Small intestine (tissue), 7 donors: ENCODE results near the gene ANHX. TPM values are rescaled to one million over a fixed set of nuclear protein-coding genes. Genes with fewer than 3 reads are reported as not detected.

Source experiments
- DNase-seq, 2 donors: peaks; one replicate each; pipeline versions ENCODE4 v3.0.0 to v3.0.0-alpha.2; 2013
- FAIRE-seq: peaks from 2 replicates; lab custom pipeline; 2012; peaks lifted over from hg19 to GRCh38; lab: Jason Lieb, UNC
- H3K27ac ChIP-seq, 3 donors: one replicate each; pipeline ENCODE4 v1.5.1; 2013; ENCODE audit warnings: low read length in 2 of 3, mild to moderate bottlenecking in 2 of 3, control low read depth in 1 of 3, inconsistent platforms in 1 of 3, low read depth in 1 of 3, moderate library complexity in 1 of 3
- H3K27me3 ChIP-seq, 3 donors: one replicate each; pipeline ENCODE4 v1.6.1; 2013; ENCODE audit warnings: low read length in 3 of 3, inconsistent platforms in 1 of 3; ENCODE audit not compliant: control insufficient read depth in 3 of 3, insufficient read depth in 3 of 3
- H3K36me3 ChIP-seq, 3 donors: one replicate each; pipeline ENCODE4 v1.6.1; 2013; ENCODE audit warnings: low read length in 3 of 3, inconsistent platforms in 1 of 3, low read depth in 1 of 3, mild to moderate bottlenecking in 1 of 3, moderate library complexity in 1 of 3; ENCODE audit not compliant: control insufficient read depth in 3 of 3, insufficient read depth in 2 of 3
- H3K4me1 ChIP-seq, 3 donors: one replicate each; pipeline ENCODE4 v1.6.1; 2013; ENCODE audit warnings: low read length in 2 of 3, inconsistent platforms in 1 of 3, low read depth in 1 of 3, mild to moderate bottlenecking in 1 of 3, moderate library complexity in 1 of 3; ENCODE audit not compliant: control insufficient read depth in 3 of 3, insufficient read depth in 2 of 3
- H3K4me3 ChIP-seq, 3 donors: one replicate each; pipeline ENCODE4 v1.5.1; 2013; ENCODE audit warnings: low read length in 3 of 3, control low read depth in 1 of 3, inconsistent platforms in 1 of 3, low read depth in 1 of 3, mild to moderate bottlenecking in 1 of 3, moderate library complexity in 1 of 3
- H3K9me3 ChIP-seq, 2 donors: one replicate each; pipeline ENCODE4 v1.6.1; 2013; ENCODE audit warnings: low read depth in 1 of 2, low read length in 1 of 2; ENCODE audit not compliant: control insufficient read depth in 2 of 2, insufficient read depth in 1 of 2
- WGBS, 3 donors: extraction: QIAGEN DNeasy Blood & Tissue Kit; methylation state at CpG; one replicate each; pipeline ENCODE4 v1.1.7; 2013; 5-methylcytosine and 5-hydroxymethylcytosine counted together
- polyA plus RNA-seq, 4 donors: library from polyadenylated mRNA; stranded (reverse) in 3 of 4; unstranded in 1 of 4; fragments of 200-250 nt in 3 of 4; fragments of 120-200 nt in 1 of 4; gene quantifications; one replicate each; pipeline versions ENCODE4 v1.2.1 to v1.2.3, GENCODE V29; 2013
- donor health status: healthy with polysubstance abuse.
- donor health status: control.
- donor health status: control.
- donor health status: Bipolar disorder and iron deficiency.
- donor health status: healthy.

Gene ANHX
- polyA plus RNA-seq, 4 donors = not detected

DNA sequence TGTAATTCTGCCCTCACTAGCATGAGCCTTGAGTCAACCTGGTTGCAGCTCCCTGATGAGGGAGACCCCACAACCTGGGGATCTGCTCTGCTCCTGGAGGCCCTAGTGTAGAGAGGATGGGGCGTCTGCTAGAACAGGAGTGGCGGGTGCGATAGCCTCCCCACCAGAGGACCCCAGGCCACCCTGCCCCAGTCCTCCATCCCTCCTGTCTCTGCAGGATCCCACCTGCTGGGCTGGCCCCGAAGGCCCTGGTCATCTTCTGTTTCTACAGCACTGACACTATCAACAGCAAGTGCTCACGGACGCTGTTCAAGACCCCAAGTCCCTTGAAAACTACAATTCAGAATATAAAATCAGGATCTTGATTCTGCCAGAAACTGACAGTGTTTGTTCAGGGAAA lies 15.2 kb downstream of the ANHX start:
- FAIRE-seq (no peak), DNase-seq (no peak)
- Histone ChIP-seq H3K27me3 (no peaks in the 10 kb centered on the region), H3K4me3 (no peak overlapping the region), H3K36me3 (no peaks in the 10 kb centered on the region), H3K9me3 (peaks cover 7 to 82% of the 10 kb centered on the region in 2 donors), H3K4me1 (no peaks in the 10 kb centered on the region), H3K27ac (no peak overlapping the region)
- 90 to 93% (median 91%) methylated on average over 5 to 6 of the region's 6 CpGs for WGBS, 3 donors

DNA sequence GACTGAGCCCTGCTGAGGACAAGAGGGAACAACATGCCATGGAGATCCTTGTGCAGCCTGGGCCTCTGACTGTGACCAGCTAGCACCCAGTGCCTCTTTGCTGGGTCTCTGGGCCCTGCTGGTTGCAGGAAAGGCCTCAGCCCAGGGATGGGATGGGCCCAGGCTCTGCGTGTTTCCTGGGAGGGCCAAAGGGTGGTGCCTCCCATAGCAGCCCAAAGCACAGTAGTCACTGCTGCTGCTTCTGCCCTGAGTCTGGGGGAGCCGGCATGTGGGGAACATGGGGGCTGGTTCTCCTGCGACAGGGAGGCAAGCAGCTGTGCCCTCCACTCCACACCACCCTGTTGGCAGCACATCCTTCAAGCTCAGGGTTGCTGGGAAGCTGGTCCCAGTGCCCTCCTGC lies 18.5 kb downstream of the ANHX start:
- H3K27ac ChIP-seq = no peak overlapping the region
- no peaks in the 10 kb centered on the region for H3K27me3 ChIP-seq
- FAIRE-seq = no peak
- no peak overlapping the region for H3K4me3 ChIP-seq
- H3K36me3 ChIP-seq = no peaks in the 10 kb centered on the region
- WGBS, 3 donors = 82 to 93% (median 85%) methylated on average over 3 of the region's 3 CpGs
- H3K9me3 ChIP-seq = peaks cover 7 to 92% of the 10 kb centered on the region in 2 donors
- H3K4me1 ChIP-seq = no peaks in the 10 kb centered on the region
- no peak for DNase-seq

DNA sequence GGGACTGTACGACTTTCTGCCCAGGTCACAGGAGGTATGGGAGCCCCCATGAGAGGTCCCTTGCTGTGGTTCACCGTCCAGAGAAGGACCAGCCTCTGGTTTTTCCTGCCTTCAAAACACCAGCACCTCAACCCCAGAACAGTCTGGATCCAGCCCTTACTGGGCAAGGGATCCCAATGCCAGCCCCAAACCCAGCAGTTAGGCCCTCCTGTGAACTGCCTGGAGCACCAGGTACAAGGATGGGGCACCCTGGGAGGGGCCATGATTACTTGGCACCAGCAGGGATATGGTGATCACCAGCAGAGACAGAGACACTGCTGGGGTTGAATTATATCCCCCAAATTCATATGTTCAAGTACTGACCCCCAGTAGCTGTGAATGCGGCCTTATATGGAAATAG lies 20.0 kb downstream of the ANHX start:
- Histone ChIP-seq H3K9me3 (peaks cover 7 to 88% of the 10 kb centered on the region in 2 donors), H3K36me3 (no peaks in the 10 kb centered on the region), H3K27ac (no peak overlapping the region), H3K4me1 (no peaks in the 10 kb centered on the region), H3K4me3 (no peak overlapping the region), H3K27me3 (no peaks in the 10 kb centered on the region)
- WGBS, 3 donors = 74 to 91% (median 79%) methylated on average over 3 of the region's 3 CpGs
- FAIRE-seq = no peak
- DNase-seq = no peak

DNA sequence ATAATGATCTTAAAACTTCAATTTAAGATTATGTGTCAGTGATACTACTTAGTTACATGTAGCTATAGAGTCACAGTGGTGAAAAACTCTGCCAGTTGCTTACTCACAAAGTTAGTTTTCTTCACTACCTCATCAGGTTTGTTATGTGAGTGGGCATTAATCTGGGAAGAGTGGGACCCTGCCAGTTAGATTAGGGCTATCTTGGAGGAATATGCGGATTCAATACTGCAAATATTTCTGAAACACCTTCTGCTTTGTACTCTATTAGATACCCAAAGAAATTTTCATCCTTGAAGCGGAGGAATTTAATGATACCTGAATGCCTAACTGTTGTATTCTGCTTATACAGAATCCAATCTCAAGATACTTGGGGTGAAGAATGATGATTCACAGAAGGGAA lies 29.3 kb downstream of the ANHX start:
- 97 to 100% (median 99%) methylated on average over 2 of the region's 2 CpGs for WGBS, 3 donors
- H3K4me3 ChIP-seq = no peak overlapping the region
- H3K27ac ChIP-seq = no peak overlapping the region
- peaks cover 0 to 14% (median 11%) of the 10 kb centered on the region in 3 donors for H3K36me3 ChIP-seq
- no peaks in the 10 kb centered on the region for H3K27me3 ChIP-seq
- H3K9me3 ChIP-seq = peaks cover 13 to 67% of the 10 kb centered on the region in 2 donors
- no peaks in the 10 kb centered on the region for H3K4me1 ChIP-seq
- DNase-seq (no peak), FAIRE-seq (no peak)

DNA sequence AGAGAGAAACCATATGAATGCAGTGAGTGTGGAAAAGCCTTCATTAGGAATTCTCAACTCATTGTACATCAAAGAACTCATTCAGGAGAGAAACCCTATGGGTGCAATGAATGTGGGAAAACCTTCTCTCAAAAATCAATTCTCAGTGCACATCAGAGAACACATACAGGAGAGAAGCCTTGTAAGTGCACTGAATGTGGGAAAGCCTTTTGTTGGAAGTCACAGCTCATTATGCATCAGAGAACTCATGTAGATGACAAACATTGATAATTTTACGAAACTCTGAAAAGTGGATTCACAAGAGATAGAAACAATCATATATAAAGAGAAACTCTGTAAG lies 31.4 kb downstream of the ANHX start:
- no peak for FAIRE-seq
- 90 to 100% (median 98%) methylated on average over 1 of the region's 1 CpG for WGBS, 3 donors
- Histone ChIP-seq H3K36me3 (peaks cover 0 to 21% (median 11%) of the 10 kb centered on the region in 3 donors), H3K9me3 (peaks cover 8 to 47% of the 10 kb centered on the region in 2 donors), H3K27me3 (no peaks in the 10 kb centered on the region), H3K27ac (no peak overlapping the region), H3K4me3 (no peak overlapping the region), H3K4me1 (no peaks in the 10 kb centered on the region)
- no peak for DNase-seq

DNA sequence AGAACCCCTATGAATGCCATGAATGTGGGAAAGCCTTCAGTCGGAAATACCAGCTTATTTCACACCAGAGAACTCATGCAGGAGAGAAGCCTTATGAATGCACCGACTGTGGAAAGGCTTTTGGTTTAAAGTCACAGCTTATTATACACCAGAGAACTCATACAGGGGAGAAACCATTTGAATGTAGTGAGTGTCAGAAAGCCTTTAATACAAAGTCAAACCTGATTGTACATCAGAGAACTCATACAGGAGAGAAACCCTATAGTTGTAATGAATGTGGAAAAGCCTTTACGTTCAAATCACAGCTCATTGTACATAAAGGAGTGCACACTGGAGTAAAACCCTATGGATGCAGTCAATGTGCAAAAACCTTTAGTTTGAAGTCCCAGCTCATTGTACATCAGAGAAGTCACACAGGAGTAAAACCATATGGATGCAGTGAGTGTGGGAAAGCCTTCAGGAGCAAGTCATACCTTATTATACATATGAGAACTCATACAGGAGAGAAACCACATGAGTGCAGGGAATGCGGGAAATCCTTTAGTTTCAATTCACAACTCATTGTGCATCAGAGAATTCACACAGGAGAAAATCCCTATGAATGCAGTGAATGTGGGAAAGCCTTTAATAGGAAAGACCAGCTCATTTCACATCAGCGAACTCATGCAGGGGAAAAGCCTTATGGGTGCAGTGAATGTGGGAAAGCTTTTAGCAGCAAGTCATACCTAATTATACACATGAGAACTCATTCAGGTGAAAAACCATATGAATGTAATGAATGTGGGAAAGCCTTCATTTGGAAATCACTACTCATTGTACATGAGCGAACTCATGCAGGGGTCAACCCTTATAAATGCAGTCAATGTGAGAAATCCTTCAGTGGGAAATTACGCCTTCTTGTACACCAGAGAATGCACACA lies 32.1 kb downstream of the ANHX start:
- H3K4me3 ChIP-seq = no peak overlapping the region

DNA sequence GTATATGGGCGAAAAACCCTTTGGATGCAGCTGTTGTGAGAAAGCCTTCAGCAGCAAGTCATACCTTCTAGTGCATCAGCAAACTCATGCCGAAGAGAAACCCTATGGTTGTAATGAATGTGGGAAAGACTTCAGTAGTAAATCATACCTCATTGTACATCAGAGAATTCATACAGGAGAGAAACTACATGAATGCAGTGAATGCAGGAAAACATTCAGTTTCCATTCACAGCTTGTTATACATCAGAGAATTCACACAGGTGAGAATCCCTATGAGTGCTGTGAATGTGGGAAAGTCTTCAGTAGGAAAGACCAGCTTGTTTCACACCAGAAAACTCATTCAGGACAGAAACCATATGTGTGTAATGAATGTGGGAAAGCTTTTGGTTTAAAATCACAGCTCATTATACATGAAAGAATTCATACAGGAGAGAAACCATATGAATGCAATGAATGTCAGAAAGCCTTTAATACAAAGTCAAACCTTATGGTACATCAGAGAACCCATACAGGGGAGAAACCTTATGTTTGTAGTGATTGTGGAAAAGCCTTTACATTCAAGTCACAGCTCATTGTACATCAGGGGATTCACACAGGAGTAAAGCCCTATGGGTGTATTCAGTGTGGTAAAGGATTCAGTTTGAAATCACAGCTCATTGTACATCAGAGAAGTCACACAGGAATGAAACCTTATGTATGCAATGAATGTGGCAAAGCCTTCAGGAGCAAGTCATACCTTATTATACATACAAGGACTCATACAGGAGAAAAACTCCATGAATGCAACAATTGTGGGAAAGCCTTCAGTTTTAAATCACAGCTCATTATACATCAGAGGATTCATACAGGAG lies 33.0 kb downstream of the ANHX start:
- no peak for DNase-seq
- Histone ChIP-seq H3K4me3 (no peak overlapping the region), H3K9me3 (peaks cover 8 to 35% of the 10 kb centered on the region in 2 donors), H3K36me3 (peaks cover 0 to 21% (median 11%) of the 10 kb centered on the region in 3 donors), H3K27ac (no peak overlapping the region), H3K4me1 (no peaks in the 10 kb centered on the region), H3K27me3 (no peaks in the 10 kb centered on the region)
- 97 to 100% (median 98%) methylated on average over 2 of the region's 2 CpGs for WGBS, 3 donors
- no peak for FAIRE-seq

More for the DNA sequence above, 32.1 kb downstream of the ANHX start:
- peaks cover 8 to 43% of the 10 kb centered on the region in 2 donors for H3K9me3 ChIP-seq
- H3K27me3 ChIP-seq = no peaks in the 10 kb centered on the region
- H3K4me1 ChIP-seq = no peaks in the 10 kb centered on the region
- DNase-seq (no peak), FAIRE-seq (no peak)
- no peak overlapping the region for H3K27ac ChIP-seq
- 97 to 99% (median 97%) methylated on average over 7 of the region's 7 CpGs for WGBS, 3 donors
- H3K36me3 ChIP-seq = peaks cover 0 to 21% (median 11%) of the 10 kb centered on the region in 3 donors

DNA sequence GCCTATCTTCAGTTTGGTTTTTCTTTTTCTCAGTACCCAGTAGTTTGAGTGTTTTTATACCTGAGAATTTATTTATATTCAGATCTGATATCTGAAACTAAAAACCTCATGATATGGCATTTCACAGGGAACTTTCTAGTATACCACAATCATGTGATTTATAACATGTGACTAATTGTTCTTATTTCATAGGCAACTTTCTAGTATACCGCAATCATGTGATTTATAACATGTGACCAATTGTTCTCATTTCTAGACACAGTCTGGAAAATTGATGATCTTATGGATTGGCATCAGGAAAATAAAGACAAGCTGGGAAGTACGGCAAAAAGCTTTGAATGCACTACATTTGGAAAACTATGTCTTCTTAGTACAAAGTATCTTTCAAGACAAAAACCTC lies 33.8 kb downstream of the ANHX start:
- 52 to 97% (median 89%) methylated on average over 2 of the region's 2 CpGs for WGBS, 3 donors
- peaks cover 8 to 31% of the 10 kb centered on the region in 2 donors for H3K9me3 ChIP-seq
- H3K4me1 ChIP-seq = no peaks in the 10 kb centered on the region
- peaks cover 0 to 21% (median 11%) of the 10 kb centered on the region in 3 donors for H3K36me3 ChIP-seq
- FAIRE-seq (no peak), DNase-seq (no peak)
- H3K27me3 ChIP-seq = no peaks in the 10 kb centered on the region
- no peak overlapping the region for H3K27ac ChIP-seq
- H3K4me3 ChIP-seq = no peak overlapping the region
